Ovary (tissue), 9 donors: ENCODE data around the gene RASSF8. TPM values are rescaled to one million over a fixed set of nuclear protein-coding genes. Genes with fewer than 3 reads are reported as not detected.

Experiments used
- DNase-seq, 5 donors: peaks; one replicate each; pipeline ENCODE4 v3.0.0-alpha.2; 2019 to 2020
- H3K27ac ChIP-seq, 2 donors: fragments of 200-600 bp; one replicate each; pipeline versions ENCODE4 v1.5.1 to v1.8.0; 2019 to 2022
- H3K27me3 ChIP-seq: fragments of 200-600 bp; one replicate; pipeline ENCODE4 v1.8.0; 2022
- H3K36me3 ChIP-seq: fragments of 200-600 bp; sonication (generic); one replicate; pipeline ENCODE4 v1.5.1; 2019
- H3K4me1 ChIP-seq: one replicate; pipeline ENCODE4 v1.8.1; 2013; ENCODE audit warnings: mild to moderate bottlenecking, moderate library complexity; ENCODE audit not compliant: insufficient read depth
- H3K4me3 ChIP-seq: fragments of 200-600 bp; sonication (generic); one replicate; pipeline ENCODE4 v1.5.1; 2017
- H3K9me3 ChIP-seq, 2 donors: fragments of 200-600 bp in 1 of 2; sonication (generic) in 1 of 2; one replicate each; pipeline versions ENCODE4 v1.5.1 to v1.8.1; 2013 to 2019; ENCODE audit warnings: mild to moderate bottlenecking in 1 of 2, moderate library complexity in 1 of 2
- CTCF ChIP-seq, 3 donors: fragments of 450-650 bp in 2 of 3; fragments of 200-600 bp in 1 of 3; IDR thresholded peaks; one replicate each; pipeline versions ENCODE4 v1.5.1 to v1.8.0; 2016 to 2022; ENCODE audit warnings: antibody characterized with exemption in 3 of 3, mild to moderate bottlenecking in 1 of 3
- EP300 ChIP-seq: sonication (generic); formaldehyde crosslinking; IDR thresholded peaks from one replicate; pipeline ENCODE4 v1.6.1; 2017; ENCODE audit warnings: antibody characterized with exemption
- POLR2A ChIP-seq: fragments of 450-650 bp; IDR thresholded peaks from one replicate; pipeline ENCODE4 v1.6.1; 2017; ENCODE audit warnings: antibody characterized with exemption, mild to moderate bottlenecking, moderate library complexity
- WGBS, 3 donors: extraction: QIAGEN DNeasy Blood & Tissue Kit in 1 of 3; methylation state at CpG; one replicate each; pipeline versions ENCODE4 v1.1.5 to v1.1.7; 2013 to 2017; 5-methylcytosine and 5-hydroxymethylcytosine counted together
- intact Hi-C, 4 donors: fragments of 100-400 bp; cut with DNase I; formaldehyde crosslinking; loops; one replicate each; pipeline versions ENCODE4 v1.11.0 to v1.15.1; 2022 to 2023
- polyA plus RNA-seq, 2 donors: library from polyadenylated mRNA; stranded (reverse); fragments of 200-250 nt in 1 of 2; fragments of 350-450 nt in 1 of 2; fragmentation: Illumina TruSeq in 1 of 2; extraction: RNeasy Lipid Tissue Mini Kit (QIAGEN cat#74804) in 1 of 2; gene quantifications; one replicate each; pipeline ENCODE4 v1.2.3, GENCODE V29; 2013 to 2014
- total RNA-seq, 7 donors: library from RNA; depleted of rRNA in 2 of 7; stranded (reverse); fragments of >200 nt in 2 of 7; fragmentation: NEBNext Ultra II Directional in 3 of 7; extraction: Animal tissue kit (Norgen Biotek cat#: 25700) in 3 of 7; gene quantifications; one replicate each; pipeline versions ENCODE4 v1.1.0 to v1.2.4, GENCODE V29; 2016 to 2023
- donor health status: DM: no; HTN: no; CAD: no; lungs with moderate emphysema.
- donor health status: DM: no; HTN: no; CAD: no.
- donor health status: Bipolar disorder and iron deficiency.
- donor health status: DM: yes; HTN: yes; CAD: no.
- donor health status: DM: no; HTN: no; CAD: no.
- donor health status: DM: yes; HTN: yes; CAD: no.

RASSF8 gene
- total and polyA plus RNA-seq, 9 donors = 16.5 to 134 (median 82.5) TPM

GRCh38 chr12:25979059-25979458 lies 20.6 kb downstream of the RASSF8 start:
- no peak for DNase-seq
- intact Hi-C loops = no loop called here
- 64 to 75% (median 71%) methylated on average over 4 of the region's 4 CpGs for WGBS, 3 donors
- TF ChIP-seq EP300 = no peak
- no peak for TF ChIP-seq CTCF (IDR thresholded peaks at IDR 0.05)
- no peak for TF ChIP-seq POLR2A
- Histone ChIP-seq H3K27me3 (no peaks in the 10 kb centered on the region), H3K36me3 (no peaks in the 10 kb centered on the region), H3K9me3 (no peaks in the 10 kb centered on the region), H3K27ac (no peak overlapping the region), H3K4me1 (peaks cover 14% of the 10 kb centered on the region), H3K4me3 (no peak overlapping the region)

- Histone ChIP-seq H3K27ac (no peak overlapping the region), H3K4me3 (no peak overlapping the region), H3K36me3 (no peaks in the 10 kb centered on the region), H3K9me3 (no peaks in the 10 kb centered on the region), H3K27me3 (no peaks in the 10 kb centered on the region), H3K4me1 (peaks cover 17% of the 10 kb centered on the region)
- intact Hi-C loops = no loop called here
- TF ChIP-seq CTCF (IDR thresholded peaks at IDR 0.05) (no peak), EP300 (no peak), POLR2A (no peak)
- 92 to 98% (median 97%) methylated on average over 2 of the region's 2 CpGs for WGBS, 3 donors
- DNase-seq = no peak
Measured at GRCh38 chr12:25979563-25979962, 21.1 kb downstream of the RASSF8 start.

GRCh38 chr12:25980035-25980434 lies 21.6 kb downstream of the RASSF8 start:
- Histone ChIP-seq H3K36me3 (no peaks in the 10 kb centered on the region), H3K27me3 (no peaks in the 10 kb centered on the region), H3K9me3 (no peaks in the 10 kb centered on the region), H3K4me3 (no peak overlapping the region), H3K27ac (no peak overlapping the region), H3K4me1 (peaks cover 15% of the 10 kb centered on the region)
- intact Hi-C loops = no loop called here
- WGBS, 3 donors = 86 to 98% (median 95%) methylated on average over 4 of the region's 4 CpGs
- TF ChIP-seq EP300 = no peak
- no peak for TF ChIP-seq POLR2A
- no peak for TF ChIP-seq CTCF (IDR thresholded peaks at IDR 0.05)
- no peak for DNase-seq

- intact Hi-C loops = no loop called here
- no peak overlapping the region for H3K4me3 ChIP-seq
- no peaks in the 10 kb centered on the region for H3K36me3 ChIP-seq
- H3K9me3 ChIP-seq = no peaks in the 10 kb centered on the region
- H3K4me1 ChIP-seq = peaks cover 20% of the 10 kb centered on the region
- no peak overlapping the region for H3K27ac ChIP-seq
- no peak for DNase-seq
- H3K27me3 ChIP-seq = no peaks in the 10 kb centered on the region
- WGBS, 3 donors = 35 to 45% (median 41%) methylated on average over 3 of the region's 3 CpGs
- TF ChIP-seq CTCF (IDR thresholded peaks at IDR 0.05) (no peak), EP300 (no peak), POLR2A (no peak)
Measured at GRCh38 chr12:25981597-25981996, 23.1 kb downstream of the RASSF8 start.
